COLO829 (cell line): ENCODE measurements around the gene OR10AG1.
A peak's percentile ranks its signal among the peaks of the same experiment; 100 is the strongest.

Experiments used
- DNase-seq: peaks from one replicate; pipeline ENCODE4 v3.0.0; 2012; ENCODE audit warnings: low spot score

Gene OR10AG1

GRCh38 chr11:55969845-55970244, at the start of gene OR10AG1:
OR10AG1 (minus strand) TSS chr11:55969945; CDS start chr11:55969907, 38 bp downstream.
- DNase-seq = no peak

GRCh38 chr11:56013805-56014204, 44.1 kb upstream of the OR10AG1 start:
- no peak for DNase-seq

- DNase-seq = no peak
These were observed 41.0 kb upstream of the OR10AG1 start for GRCh38 chr11:56010716-56011115.

- DNase-seq = no peak
These were observed 24.8 kb upstream of the OR10AG1 start, which contains the start of gene OR5F1 for GRCh38 chr11:55994525-55994924. OR5F1 (minus strand) TSS chr11:55994625; CDS start chr11:55994625, 0 bp downstream.

DNA sequence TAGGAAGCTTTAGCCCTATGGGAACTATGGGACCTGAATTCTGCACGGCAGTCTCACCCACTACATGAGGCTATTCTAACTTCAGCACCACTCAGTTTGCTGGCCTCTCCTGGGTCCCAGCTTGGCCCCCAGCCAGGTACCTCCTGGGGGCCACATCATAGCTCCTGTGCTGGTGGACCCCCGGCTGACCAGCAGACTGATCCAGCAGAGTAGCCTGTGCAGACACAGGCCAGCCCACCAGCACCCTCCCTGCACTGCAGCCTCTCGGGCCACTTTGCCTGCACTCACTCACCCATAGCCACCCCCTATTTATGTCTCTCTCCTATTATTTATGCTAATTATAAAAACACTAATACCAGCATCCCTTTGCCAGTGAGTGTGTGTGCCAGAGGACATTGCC, 1.2 kb upstream of the OR10AG1 start:
- DNase-seq = no peak

GRCh38 chr11:55967914-55968313, 1.8 kb downstream of the OR10AG1 start:
- DNase-seq = no peak

DNA sequence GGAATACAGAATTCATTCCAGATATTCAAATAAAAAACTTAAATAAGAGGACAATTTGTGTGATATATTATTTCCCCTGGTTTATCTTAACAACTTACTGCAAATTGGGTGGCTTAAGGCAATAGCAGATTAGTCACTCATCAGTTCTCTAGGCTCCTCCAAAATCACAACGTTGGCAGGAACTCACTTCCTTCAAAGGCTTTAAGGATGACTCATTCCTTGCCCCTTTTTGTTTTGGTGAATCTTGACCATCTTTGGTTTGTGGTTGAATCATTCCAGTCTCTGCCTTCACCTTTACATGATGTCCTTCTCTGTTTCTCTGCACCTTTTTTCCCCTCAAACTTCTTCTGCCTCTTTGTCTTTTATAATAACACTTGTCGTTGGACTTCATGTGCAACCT, 3.4 kb downstream of the OR10AG1 start:
- peak; percentile 9 for DNase-seq

DNA sequence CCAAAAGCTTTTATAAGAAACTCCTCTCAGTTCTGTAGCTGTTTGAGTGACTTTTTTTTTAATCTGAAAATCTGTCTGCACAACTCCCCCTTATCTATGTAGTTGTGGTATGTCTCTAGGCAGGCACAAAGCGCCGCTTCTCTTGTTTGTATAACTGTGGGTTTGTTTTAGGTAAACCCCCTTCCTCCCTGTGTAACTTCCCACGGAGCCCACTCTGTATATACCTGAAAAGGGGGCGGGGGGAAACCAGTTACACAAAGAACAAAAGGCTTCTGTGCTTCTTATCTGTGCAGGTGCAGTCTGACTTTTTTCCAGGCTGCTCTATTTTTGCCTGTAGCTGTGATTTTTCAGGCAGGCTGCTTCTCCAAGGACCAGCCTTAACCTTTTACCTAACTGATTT, 13.2 kb downstream of the OR10AG1 start:
- DNase-seq = no peak

DNA sequence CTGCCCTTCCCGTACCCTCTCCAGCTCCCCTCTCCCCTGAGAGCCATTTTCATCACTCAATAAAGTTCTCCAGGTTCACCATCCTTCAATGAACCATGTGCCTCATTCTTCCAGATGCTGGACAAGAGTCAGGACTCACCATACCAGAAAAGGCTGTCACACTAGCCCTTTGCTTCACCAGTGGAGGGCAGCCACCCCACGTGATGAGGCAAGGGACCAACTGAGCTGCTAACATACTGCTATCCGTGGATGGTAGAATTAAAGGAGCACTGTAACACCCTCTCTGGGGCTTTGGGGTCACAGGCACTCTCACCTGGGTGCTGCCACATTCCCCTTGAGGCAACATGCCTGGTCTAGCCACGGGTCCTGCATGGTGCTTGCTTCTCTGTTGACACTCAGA, 20.4 kb downstream of the OR10AG1 start:
- DNase-seq = no peak

- DNase-seq = peak; percentile 22
These were observed 26.9 kb downstream of the OR10AG1 start for GRCh38 chr11:55942785-55943392.

DNA sequence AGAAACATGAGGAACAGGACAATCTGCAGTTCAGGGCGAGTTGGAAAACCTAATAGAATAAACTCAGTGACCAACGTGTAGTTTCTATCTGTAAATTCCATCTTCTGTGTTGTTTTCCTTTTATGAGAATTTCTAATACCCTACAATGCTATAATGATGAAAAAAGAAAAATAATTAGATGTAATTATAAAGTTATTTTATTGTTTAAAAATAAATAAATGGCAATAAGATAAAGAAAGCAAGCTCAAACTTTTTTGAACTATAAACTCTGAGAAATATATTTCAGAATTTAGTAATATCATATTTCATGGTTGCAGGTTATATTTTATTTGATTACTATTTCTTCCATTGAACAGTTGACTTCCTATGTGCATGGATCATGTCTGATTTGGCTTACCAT, 33.4 kb downstream of the OR10AG1 start, which contains the start of gene OR5I1:
Gene OR5I1 (minus strand): TSS at position 101 of the 400 bp plus-strand sequence. CDS start 0 bp downstream, at position 101.
- DNase-seq = no peak

- DNase-seq = no peak
These were observed 49.2 kb downstream of the OR10AG1 start for GRCh38 chr11:55920537-55920936.
